Measurements from ENCODE around the gene EXOC2.

EXOC2 gene

GRCh38 chr6:445571-446417, 247.1 kb downstream of the EXOC2 start:
- H3K4me2 ChIP-seq (ENCODE audit: low read length): no peak overlapping the region
- no peaks in the 10 kb centered on the region for H3K79me2 ChIP-seq (ENCODE audit: low read length)

GRCh38 chr6:444653-445275, 248.2 kb downstream of the EXOC2 start:
- Histone ChIP-seq H3K4me2 (ENCODE audit: low read length) (no peak overlapping the region), H3K27me3 (ENCODE audit: low read depth, low read length) (no peaks in the 10 kb centered on the region), H2AFZ (ENCODE audit: low read depth, low read length) (no peak overlapping the region), H4K20me1 (ENCODE audit: insufficient read depth, low read length) (no peaks in the 10 kb centered on the region), H3K9ac (ENCODE audit: low read length) (no peak overlapping the region), H3K79me2 (ENCODE audit: low read length) (no peaks in the 10 kb centered on the region), H3K4me1 (ENCODE audit: low read length) (peaks cover 36% of the 10 kb centered on the region), H3K36me3 (replicated peaks; ENCODE audit: low read depth, low read length) (no peaks in the 10 kb centered on the region), H3K27ac (ENCODE audit: low read length) (no peak overlapping the region), H3K9me3 (ENCODE audit: insufficient read depth, low read length) (no peaks in the 10 kb centered on the region), H3K4me3 (ENCODE audit: low read length) (no peak overlapping the region)
- no peak for TF ChIP-seq CTCF (IDR thresholded peaks at IDR 0.05; ENCODE audit: low read depth, low read length)
- no peak for TF ChIP-seq EZH2phosphoT487 (IDR thresholded peaks at IDR 0.05; ENCODE audit: low read depth)

More at GRCh38 chr6:445571-446417, 247.1 kb downstream of the EXOC2 start:
- Histone ChIP-seq H2AFZ (ENCODE audit: low read depth, low read length) (no peak overlapping the region), H3K4me3 (ENCODE audit: low read length) (no peak overlapping the region), H3K27me3 (ENCODE audit: low read depth, low read length) (no peaks in the 10 kb centered on the region), H3K9me3 (ENCODE audit: insufficient read depth, low read length) (no peaks in the 10 kb centered on the region), H3K4me1 (ENCODE audit: low read length) (peaks cover 36% of the 10 kb centered on the region), H4K20me1 (ENCODE audit: insufficient read depth, low read length) (no peaks in the 10 kb centered on the region), H3K27ac (ENCODE audit: low read length) (no peak overlapping the region), H3K9ac (ENCODE audit: low read length) (no peak overlapping the region), H3K36me3 (replicated peaks; ENCODE audit: low read depth, low read length) (no peaks in the 10 kb centered on the region)
- TF ChIP-seq CTCF (IDR thresholded peaks at IDR 0.05; ENCODE audit: low read depth, low read length): no peak
- no peak for TF ChIP-seq EZH2phosphoT487 (IDR thresholded peaks at IDR 0.05; ENCODE audit: low read depth)

GRCh38 chr6:443621-444159, 249.2 kb downstream of the EXOC2 start:
- no peaks in the 10 kb centered on the region for H3K36me3 ChIP-seq (replicated peaks; ENCODE audit: low read depth, low read length)
- no peaks in the 10 kb centered on the region for H4K20me1 ChIP-seq (ENCODE audit: insufficient read depth, low read length)
- no peak overlapping the region for H3K9ac ChIP-seq (ENCODE audit: low read length)
- H3K4me1 ChIP-seq (ENCODE audit: low read length): peaks cover 36% of the 10 kb centered on the region
- no peaks in the 10 kb centered on the region for H3K9me3 ChIP-seq (ENCODE audit: insufficient read depth, low read length)
- TF ChIP-seq CTCF (IDR thresholded peaks at IDR 0.05; ENCODE audit: low read depth, low read length): no peak
- no peak for TF ChIP-seq EZH2phosphoT487 (IDR thresholded peaks at IDR 0.05; ENCODE audit: low read depth)
- H3K4me2 ChIP-seq (ENCODE audit: low read length): no peak overlapping the region
- no peaks in the 10 kb centered on the region for H3K27me3 ChIP-seq (ENCODE audit: low read depth, low read length)
- no peak overlapping the region for H2AFZ ChIP-seq (ENCODE audit: low read depth, low read length)
- no peak overlapping the region for H3K4me3 ChIP-seq (ENCODE audit: low read length)
- H3K27ac ChIP-seq (ENCODE audit: low read length): no peak overlapping the region
- H3K79me2 ChIP-seq (ENCODE audit: low read length): no peaks in the 10 kb centered on the region
